Measurements from ENCODE around the gene INSR.

- no peak for TF ChIP-seq CTCF (IDR thresholded peaks at IDR 0.05)
- TF ChIP-seq CHD2 (IDR thresholded peaks at IDR 0.05; ENCODE audit: low read length, partially characterized antibody) = no peak
- TF ChIP-seq POLR2A (IDR thresholded peaks at IDR 0.05; ENCODE audit: low read length) = no peak
- no peak for TF ChIP-seq EP300 (IDR thresholded peaks at IDR 0.05)
These were observed 83.9 kb downstream of the INSR start for GRCh38 chr19:7210359-7210758.

Measured in A549 (cell line).